Measurements from ENCODE around the gene IFI27L2.

DNA sequence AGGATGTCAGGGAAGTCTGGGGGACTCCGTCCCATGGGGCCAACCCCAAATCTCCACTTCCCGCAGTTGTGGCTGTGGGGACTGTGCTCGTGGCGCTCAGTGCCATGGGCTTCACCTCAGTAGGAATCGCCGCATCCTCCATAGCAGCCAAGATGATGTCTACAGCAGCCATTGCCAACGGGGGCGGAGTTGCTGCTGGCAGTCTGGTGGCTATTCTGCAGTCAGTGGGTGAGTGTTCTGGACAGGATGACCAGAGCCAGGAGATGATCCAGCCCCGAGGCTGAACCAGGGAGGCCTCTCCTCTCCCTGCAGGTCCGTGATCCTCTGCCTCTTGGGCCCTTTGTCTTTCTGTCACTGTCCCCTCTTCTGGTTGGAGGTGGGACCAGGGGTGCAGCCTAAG is 27.7 kb downstream of the IFI27L2 start:
- TF ChIP-seq, protein P1, sequence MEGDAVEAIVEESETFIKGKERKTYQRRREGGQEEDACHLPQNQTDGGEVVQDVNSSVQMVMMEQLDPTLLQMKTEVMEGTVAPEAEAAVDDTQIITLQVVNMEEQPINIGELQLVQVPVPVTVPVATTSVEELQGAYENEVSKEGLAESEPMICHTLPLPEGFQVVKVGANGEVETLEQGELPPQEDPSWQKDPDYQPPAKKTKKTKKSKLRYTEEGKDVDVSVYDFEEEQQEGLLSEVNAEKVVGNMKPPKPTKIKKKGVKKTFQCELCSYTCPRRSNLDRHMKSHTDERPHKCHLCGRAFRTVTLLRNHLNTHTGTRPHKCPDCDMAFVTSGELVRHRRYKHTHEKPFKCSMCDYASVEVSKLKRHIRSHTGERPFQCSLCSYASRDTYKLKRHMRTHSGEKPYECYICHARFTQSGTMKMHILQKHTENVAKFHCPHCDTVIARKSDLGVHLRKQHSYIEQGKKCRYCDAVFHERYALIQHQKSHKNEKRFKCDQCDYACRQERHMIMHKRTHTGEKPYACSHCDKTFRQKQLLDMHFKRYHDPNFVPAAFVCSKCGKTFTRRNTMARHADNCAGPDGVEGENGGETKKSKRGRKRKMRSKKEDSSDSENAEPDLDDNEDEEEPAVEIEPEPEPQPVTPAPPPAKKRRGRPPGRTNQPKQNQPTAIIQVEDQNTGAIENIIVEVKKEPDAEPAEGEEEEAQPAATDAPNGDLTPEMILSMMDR (IDR thresholded peaks at IDR 0.05; ENCODE audit: poor library complexity): no peak
- no peak for TF ChIP-seq EZH2phosphoT487 (IDR thresholded peaks at IDR 0.05; ENCODE audit: low read depth, severe bottlenecking, unreplicated experiment)
